ENCODE results near the gene GPM6B.

The GPM6B gene, protein sequence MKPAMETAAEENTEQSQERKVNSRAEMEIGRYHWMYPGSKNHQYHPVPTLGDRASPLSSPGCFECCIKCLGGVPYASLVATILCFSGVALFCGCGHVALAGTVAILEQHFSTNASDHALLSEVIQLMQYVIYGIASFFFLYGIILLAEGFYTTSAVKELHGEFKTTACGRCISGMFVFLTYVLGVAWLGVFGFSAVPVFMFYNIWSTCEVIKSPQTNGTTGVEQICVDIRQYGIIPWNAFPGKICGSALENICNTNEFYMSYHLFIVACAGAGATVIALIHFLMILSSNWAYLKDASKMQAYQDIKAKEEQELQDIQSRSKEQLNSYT

GRCh38 chrX:13816643-13817627 is at the start of gene GPM6B:
Gene GPM6B (minus strand): TSS chrX:13817093. CDS start chrX:13816904, 189 bp downstream.
- no peak for DNase-seq (ENCODE audit: low read depth)
- H3K4me3 ChIP-seq (ENCODE audit: low read length) = no peak within 1 kb of the TSS
- TF ChIP-seq, protein P1, sequence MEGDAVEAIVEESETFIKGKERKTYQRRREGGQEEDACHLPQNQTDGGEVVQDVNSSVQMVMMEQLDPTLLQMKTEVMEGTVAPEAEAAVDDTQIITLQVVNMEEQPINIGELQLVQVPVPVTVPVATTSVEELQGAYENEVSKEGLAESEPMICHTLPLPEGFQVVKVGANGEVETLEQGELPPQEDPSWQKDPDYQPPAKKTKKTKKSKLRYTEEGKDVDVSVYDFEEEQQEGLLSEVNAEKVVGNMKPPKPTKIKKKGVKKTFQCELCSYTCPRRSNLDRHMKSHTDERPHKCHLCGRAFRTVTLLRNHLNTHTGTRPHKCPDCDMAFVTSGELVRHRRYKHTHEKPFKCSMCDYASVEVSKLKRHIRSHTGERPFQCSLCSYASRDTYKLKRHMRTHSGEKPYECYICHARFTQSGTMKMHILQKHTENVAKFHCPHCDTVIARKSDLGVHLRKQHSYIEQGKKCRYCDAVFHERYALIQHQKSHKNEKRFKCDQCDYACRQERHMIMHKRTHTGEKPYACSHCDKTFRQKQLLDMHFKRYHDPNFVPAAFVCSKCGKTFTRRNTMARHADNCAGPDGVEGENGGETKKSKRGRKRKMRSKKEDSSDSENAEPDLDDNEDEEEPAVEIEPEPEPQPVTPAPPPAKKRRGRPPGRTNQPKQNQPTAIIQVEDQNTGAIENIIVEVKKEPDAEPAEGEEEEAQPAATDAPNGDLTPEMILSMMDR (IDR thresholded peaks at IDR 0.05; ENCODE audit: insufficient read depth, low read depth, low read length, missing control alignments) = no peak

DNA sequence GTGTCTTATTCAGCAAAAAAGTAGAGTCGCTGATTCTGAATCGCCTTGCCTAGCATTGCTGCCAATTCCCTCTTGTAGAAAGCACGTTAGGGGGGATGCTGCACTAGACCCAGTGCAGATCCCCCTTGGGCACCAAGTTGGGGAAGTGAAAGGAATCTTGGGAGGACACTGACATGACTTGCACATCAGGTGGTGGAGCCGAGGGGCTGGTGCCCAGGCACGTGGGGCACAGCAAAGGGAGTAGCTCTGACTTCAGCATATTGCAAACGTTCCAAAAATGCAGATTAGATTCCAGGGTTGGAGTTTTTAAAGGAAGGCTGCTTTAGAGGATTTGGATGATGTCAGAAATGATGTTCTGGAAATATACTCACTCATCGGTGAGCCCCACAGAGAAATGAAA is 47.4 kb upstream of the GPM6B start:
- DNase-seq (ENCODE audit: low read depth) = peak; percentile 6
- TF ChIP-seq, protein P1 (IDR thresholded peaks at IDR 0.05; ENCODE audit: insufficient read depth, low read depth, low read length, missing control alignments) = no peak
- H3K4me3 ChIP-seq (ENCODE audit: low read length) = no peak overlapping the region

DNA sequence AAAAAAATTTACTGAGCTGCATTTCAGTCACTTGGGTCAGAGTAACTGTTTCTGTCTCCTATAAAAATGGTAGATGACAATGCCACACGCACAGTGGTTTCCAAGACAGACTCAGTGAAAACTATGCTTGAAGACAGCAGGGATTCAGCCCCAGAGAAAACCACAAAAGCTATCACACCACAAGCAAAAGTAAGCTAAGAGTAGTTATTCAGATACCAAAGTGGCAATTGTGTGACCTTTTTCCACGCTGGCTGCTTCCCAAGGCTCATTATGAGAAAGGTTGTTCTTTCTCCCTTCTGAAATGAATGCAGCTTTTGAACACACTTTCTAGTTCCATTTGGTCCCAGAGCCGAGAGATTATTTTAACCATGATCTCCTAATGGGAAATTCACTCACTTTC is 46.4 kb upstream of the GPM6B start:
- TF ChIP-seq, protein P1 (IDR thresholded peaks at IDR 0.05; ENCODE audit: insufficient read depth, low read depth, low read length, missing control alignments) = no peak
- H3K4me3 ChIP-seq (ENCODE audit: low read length) = no peak overlapping the region
- DNase-seq (ENCODE audit: low read depth) = no peak

- DNase-seq (ENCODE audit: low read depth) = no peak
- TF ChIP-seq, protein P1 (IDR thresholded peaks at IDR 0.05; ENCODE audit: insufficient read depth, low read depth, low read length, missing control alignments) = no peak
- H3K4me3 ChIP-seq (ENCODE audit: low read length) = no peak overlapping the region
Measured at GRCh38 chrX:13859724-13860123, 42.8 kb upstream of the GPM6B start.

- DNase-seq (ENCODE audit: low read depth) = peak; percentile 50
- H3K4me3 ChIP-seq (ENCODE audit: low read length) = no peak overlapping the region
- TF ChIP-seq, protein P1 (IDR thresholded peaks at IDR 0.05; ENCODE audit: insufficient read depth, low read depth, low read length, missing control alignments) = no peak
Measured at GRCh38 chrX:13857804-13858203, 40.9 kb upstream of the GPM6B start.

DNA sequence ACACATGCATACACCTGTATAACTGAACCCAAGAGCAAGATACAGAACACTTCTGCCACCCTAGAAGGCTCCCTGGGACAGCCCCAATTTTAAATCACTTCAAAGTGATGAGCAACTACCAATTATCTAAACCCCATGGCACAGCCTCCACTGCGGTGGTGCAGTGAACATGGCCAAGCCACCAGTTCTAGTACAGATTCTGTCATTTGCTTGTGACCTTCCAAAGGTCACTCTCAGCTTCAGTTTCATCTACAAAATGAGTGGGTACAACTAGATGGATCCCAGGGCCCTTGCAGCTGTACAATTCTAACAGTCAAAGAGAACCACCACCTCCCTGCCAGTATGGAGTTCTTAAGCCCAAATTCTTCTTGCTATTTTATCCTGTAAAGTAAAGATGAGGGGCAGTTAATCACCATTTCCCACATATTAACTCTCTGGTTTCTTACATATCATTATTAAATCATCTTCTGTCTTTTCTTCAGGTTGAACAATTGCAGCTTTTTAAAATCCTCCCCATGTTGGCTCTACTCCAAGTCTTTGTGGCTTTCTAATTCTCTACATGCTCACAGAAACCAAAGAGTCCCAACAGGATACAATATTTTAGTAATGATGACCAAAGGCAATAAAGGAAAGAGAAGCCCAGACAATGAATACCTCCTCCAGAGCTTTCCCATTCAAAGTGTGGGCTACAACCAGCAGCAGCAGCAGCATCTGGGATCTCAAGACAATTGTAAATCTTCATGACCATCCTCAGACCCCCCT is 39.0 kb upstream of the GPM6B start:
- no peak for DNase-seq (ENCODE audit: low read depth)
- TF ChIP-seq, protein P1 (IDR thresholded peaks at IDR 0.05; ENCODE audit: insufficient read depth, low read depth, low read length, missing control alignments) = no peak
- no peak overlapping the region for H3K4me3 ChIP-seq (ENCODE audit: low read length)

Measured in epithelial cell of esophagus (primary cell).